GM23338 (cell line): ENCODE data around the gene SMIM43.

ENCODE experiments used
- CREB1 ChIP-seq: fragments of 250-450 bp; sonication (Bioruptor Pico); IDR thresholded peaks from 2 replicates; pipeline ENCODE4 v1.5.0; 2020; ENCODE audit warnings: low read depth, mild to moderate bottlenecking, moderate library complexity
- ETS1 ChIP-seq: IDR thresholded peaks from 2 replicates; pipeline ENCODE4 v1.6.1; 2016; ENCODE audit warnings: antibody characterized with exemption
- EZH2 ChIP-seq: fragments of 200-600 bp; sonication (generic); IDR thresholded peaks from one replicate; pipeline ENCODE4 v1.8.0; 2017; ENCODE audit warnings: antibody characterized with exemption, mild to moderate bottlenecking, low read depth; ENCODE audit not compliant: unreplicated experiment
- EZH2phosphoT487 ChIP-seq: fragments of 200-600 bp; sonication (generic); IDR thresholded peaks from one replicate; pipeline ENCODE4 v1.8.1; 2018; ENCODE audit warnings: antibody characterized with exemption; ENCODE audit not compliant: unreplicated experiment
- JUNB ChIP-seq: IDR thresholded peaks from one replicate; pipeline ENCODE4 v1.6.1; 2016; ENCODE audit warnings: antibody characterized with exemption; ENCODE audit not compliant: unreplicated experiment
- NANOG ChIP-seq: IDR thresholded peaks from 2 replicates; pipeline ENCODE4 v1.6.1; 2016; ENCODE audit warnings: antibody characterized with exemption, borderline replicate concordance
- POLR2AphosphoS5 ChIP-seq: IDR thresholded peaks from 2 replicates; pipeline ENCODE4 v1.6.1; 2016; ENCODE audit warnings: antibody characterized with exemption, low read depth
- STAT1 ChIP-seq: IDR thresholded peaks from one replicate; pipeline ENCODE4 v1.6.1; 2016; ENCODE audit warnings: antibody characterized with exemption; ENCODE audit not compliant: unreplicated experiment
- ZNF114 ChIP-seq: fragments of 250-450 bp; sonication (Bioruptor Pico); IDR thresholded peaks from 2 replicates; pipeline ENCODE4 v1.5.0; 2020; ENCODE audit warnings: mild to moderate bottlenecking, moderate library complexity
- ZNF331 ChIP-seq: fragments of 250-450 bp; sonication (Bioruptor Pico); IDR thresholded peaks from 2 replicates; pipeline ENCODE4 v1.5.0; 2020; ENCODE audit warnings: low read depth, mild to moderate bottlenecking, moderate library complexity
- TF ChIP-seq, protein P1 (sequence below), 2 experiments: fragments of 200-600 bp in 1 of 2; sonication (generic) in 1 of 2; conservative IDR thresholded peaks; 2 replicates each; pipeline versions ENCODE4 v1.5.1 to v1.6.1; 2016 to 2017; ENCODE audit warnings: antibody characterized with exemption in 2 of 2, low read depth in 2 of 2, mild to moderate bottlenecking in 2 of 2, moderate library complexity in 1 of 2
- TF ChIP-seq, protein P2 (sequence below): IDR thresholded peaks from one replicate; pipeline ENCODE4 v1.6.1; 2018; ENCODE audit warnings: antibody characterized with exemption; ENCODE audit not compliant: unreplicated experiment
- TF ChIP-seq, protein P3 (sequence below): fragments of 250-450 bp; sonication (Bioruptor Pico); IDR thresholded peaks from 2 replicates; pipeline ENCODE4 v1.5.0; 2020; ENCODE audit warnings: mild to moderate bottlenecking, moderate library complexity

GRCh38 chr4:121736735-121737351 is 28.1 kb downstream of the SMIM43 start:
- TF ChIP-seq CREB1 (no peak), POLR2AphosphoS5 (no peak), ZNF331 (CRISPR knock-in tag) (no peak), JUNB (no peak), EZH2phosphoT487 (no peak), EZH2 (no peak), NANOG (no peak), ETS1 (no peak), STAT1 (no peak), ZNF114 (no peak)
- TF ChIP-seq, protein P1, sequence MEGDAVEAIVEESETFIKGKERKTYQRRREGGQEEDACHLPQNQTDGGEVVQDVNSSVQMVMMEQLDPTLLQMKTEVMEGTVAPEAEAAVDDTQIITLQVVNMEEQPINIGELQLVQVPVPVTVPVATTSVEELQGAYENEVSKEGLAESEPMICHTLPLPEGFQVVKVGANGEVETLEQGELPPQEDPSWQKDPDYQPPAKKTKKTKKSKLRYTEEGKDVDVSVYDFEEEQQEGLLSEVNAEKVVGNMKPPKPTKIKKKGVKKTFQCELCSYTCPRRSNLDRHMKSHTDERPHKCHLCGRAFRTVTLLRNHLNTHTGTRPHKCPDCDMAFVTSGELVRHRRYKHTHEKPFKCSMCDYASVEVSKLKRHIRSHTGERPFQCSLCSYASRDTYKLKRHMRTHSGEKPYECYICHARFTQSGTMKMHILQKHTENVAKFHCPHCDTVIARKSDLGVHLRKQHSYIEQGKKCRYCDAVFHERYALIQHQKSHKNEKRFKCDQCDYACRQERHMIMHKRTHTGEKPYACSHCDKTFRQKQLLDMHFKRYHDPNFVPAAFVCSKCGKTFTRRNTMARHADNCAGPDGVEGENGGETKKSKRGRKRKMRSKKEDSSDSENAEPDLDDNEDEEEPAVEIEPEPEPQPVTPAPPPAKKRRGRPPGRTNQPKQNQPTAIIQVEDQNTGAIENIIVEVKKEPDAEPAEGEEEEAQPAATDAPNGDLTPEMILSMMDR (conservative IDR thresholded peaks at IDR 0.05; ENCODE audit: low read depth in 2 of 2): peak; percentile 71 to 73
- TF ChIP-seq, protein P2, sequence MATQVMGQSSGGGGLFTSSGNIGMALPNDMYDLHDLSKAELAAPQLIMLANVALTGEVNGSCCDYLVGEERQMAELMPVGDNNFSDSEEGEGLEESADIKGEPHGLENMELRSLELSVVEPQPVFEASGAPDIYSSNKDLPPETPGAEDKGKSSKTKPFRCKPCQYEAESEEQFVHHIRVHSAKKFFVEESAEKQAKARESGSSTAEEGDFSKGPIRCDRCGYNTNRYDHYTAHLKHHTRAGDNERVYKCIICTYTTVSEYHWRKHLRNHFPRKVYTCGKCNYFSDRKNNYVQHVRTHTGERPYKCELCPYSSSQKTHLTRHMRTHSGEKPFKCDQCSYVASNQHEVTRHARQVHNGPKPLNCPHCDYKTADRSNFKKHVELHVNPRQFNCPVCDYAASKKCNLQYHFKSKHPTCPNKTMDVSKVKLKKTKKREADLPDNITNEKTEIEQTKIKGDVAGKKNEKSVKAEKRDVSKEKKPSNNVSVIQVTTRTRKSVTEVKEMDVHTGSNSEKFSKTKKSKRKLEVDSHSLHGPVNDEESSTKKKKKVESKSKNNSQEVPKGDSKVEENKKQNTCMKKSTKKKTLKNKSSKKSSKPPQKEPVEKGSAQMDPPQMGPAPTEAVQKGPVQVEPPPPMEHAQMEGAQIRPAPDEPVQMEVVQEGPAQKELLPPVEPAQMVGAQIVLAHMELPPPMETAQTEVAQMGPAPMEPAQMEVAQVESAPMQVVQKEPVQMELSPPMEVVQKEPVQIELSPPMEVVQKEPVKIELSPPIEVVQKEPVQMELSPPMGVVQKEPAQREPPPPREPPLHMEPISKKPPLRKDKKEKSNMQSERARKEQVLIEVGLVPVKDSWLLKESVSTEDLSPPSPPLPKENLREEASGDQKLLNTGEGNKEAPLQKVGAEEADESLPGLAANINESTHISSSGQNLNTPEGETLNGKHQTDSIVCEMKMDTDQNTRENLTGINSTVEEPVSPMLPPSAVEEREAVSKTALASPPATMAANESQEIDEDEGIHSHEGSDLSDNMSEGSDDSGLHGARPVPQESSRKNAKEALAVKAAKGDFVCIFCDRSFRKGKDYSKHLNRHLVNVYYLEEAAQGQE: no peak
- TF ChIP-seq, protein P3, sequence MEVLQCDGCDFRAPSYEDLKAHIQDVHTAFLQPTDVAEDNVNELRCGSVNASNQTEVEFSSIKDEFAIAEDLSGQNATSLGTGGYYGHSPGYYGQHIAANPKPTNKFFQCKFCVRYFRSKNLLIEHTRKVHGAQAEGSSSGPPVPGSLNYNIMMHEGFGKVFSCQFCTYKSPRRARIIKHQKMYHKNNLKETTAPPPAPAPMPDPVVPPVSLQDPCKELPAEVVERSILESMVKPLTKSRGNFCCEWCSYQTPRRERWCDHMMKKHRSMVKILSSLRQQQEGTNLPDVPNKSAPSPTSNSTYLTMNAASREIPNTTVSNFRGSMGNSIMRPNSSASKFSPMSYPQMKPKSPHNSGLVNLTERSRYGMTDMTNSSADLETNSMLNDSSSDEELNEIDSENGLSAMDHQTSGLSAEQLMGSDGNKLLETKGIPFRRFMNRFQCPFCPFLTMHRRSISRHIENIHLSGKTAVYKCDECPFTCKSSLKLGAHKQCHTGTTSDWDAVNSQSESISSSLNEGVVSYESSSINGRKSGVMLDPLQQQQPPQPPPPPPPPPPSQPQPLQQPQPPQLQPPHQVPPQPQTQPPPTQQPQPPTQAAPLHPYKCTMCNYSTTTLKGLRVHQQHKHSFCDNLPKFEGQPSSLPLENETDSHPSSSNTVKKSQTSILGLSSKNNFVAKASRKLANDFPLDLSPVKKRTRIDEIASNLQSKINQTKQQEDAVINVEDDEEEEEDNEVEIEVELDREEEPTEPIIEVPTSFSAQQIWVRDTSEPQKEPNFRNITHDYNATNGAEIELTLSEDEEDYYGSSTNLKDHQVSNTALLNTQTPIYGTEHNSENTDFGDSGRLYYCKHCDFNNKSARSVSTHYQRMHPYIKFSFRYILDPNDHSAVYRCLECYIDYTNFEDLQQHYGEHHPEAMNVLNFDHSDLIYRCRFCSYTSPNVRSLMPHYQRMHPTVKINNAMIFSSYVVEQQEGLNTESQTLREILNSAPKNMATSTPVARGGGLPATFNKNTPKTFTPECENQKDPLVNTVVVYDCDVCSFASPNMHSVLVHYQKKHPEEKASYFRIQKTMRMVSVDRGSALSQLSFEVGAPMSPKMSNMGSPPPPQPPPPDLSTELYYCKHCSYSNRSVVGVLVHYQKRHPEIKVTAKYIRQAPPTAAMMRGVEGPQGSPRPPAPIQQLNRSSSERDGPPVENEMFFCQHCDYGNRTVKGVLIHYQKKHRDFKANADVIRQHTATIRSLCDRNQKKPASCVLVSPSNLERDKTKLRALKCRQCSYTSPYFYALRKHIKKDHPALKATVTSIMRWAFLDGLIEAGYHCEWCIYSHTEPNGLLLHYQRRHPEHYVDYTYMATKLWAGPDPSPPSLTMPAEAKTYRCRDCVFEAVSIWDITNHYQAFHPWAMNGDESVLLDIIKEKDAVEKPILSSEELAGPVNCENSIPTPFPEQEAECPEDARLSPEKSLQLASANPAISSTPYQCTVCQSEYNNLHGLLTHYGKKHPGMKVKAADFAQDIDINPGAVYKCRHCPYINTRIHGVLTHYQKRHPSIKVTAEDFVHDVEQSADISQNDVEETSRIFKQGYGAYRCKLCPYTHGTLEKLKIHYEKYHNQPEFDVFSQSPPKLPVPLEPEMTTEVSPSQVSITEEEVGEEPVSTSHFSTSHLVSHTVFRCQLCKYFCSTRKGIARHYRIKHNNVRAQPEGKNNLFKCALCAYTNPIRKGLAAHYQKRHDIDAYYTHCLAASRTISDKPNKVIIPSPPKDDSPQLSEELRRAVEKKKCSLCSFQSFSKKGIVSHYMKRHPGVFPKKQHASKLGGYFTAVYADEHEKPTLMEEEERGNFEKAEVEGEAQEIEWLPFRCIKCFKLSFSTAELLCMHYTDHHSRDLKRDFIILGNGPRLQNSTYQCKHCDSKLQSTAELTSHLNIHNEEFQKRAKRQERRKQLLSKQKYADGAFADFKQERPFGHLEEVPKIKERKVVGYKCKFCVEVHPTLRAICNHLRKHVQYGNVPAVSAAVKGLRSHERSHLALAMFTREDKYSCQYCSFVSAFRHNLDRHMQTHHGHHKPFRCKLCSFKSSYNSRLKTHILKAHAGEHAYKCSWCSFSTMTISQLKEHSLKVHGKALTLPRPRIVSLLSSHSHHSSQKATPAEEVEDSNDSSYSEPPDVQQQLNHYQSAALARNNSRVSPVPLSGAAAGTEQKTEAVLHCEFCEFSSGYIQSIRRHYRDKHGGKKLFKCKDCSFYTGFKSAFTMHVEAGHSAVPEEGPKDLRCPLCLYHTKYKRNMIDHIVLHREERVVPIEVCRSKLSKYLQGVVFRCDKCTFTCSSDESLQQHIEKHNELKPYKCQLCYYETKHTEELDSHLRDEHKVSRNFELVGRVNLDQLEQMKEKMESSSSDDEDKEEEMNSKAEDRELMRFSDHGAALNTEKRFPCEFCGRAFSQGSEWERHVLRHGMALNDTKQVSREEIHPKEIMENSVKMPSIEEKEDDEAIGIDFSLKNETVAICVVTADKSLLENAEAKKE: no peak
